Fibroblast of the aortic adventitia (primary cell): Measurements from ENCODE around the gene OXCT2. TPM values are rescaled to one million over a fixed set of nuclear protein-coding genes. Genes with fewer than 3 reads are reported as not detected.

Experiments
- DNase-seq: peaks from one replicate; pipeline ENCODE4 v3.0.0-alpha.2; 2010; ENCODE audit warnings: low read depth
- H3K4me3 ChIP-seq: 2 replicates; pipeline ENCODE4 v1.5.1; 2011; ENCODE audit warnings: low read depth, mild to moderate bottlenecking, control low read depth, low read length, moderate library complexity
- CTCF ChIP-seq: IDR thresholded peaks from 2 replicates; pipeline ENCODE4 v1.5.1; 2011; ENCODE audit warnings: mild to moderate bottlenecking, low read length, control low read depth, inconsistent platforms; ENCODE audit not compliant: insufficient read depth
- small RNA-seq: library from RNA; depleted of rRNA; stranded (forward); fragments of <200 nt; gene quantifications from one replicate; pipeline ENCODE3, GENCODE V24; 2012
- total RNA-seq: library from RNA; depleted of rRNA; stranded (reverse); fragments of >200 nt; gene quantifications from 2 replicates; pipeline ENCODE4 v1.2.3, GENCODE V29; 2012; ENCODE audit warnings: low replicate concordance

The OXCT2 gene
- total RNA-seq, 1 donor: 0.99 TPM

GRCh38 chr1:39727221-39727931 lies 43.8 kb downstream of the OXCT2 start:
- no peak for TF ChIP-seq CTCF
- no peak overlapping the region for H3K4me3 ChIP-seq
- no peak for DNase-seq

- no peak for DNase-seq
- TF ChIP-seq CTCF: no peak
- no peak overlapping the region for H3K4me3 ChIP-seq
Observed at GRCh38 chr1:39726600-39726999, 44.5 kb downstream of the OXCT2 start.

GRCh38 chr1:39722495-39722894 lies 48.7 kb downstream of the OXCT2 start:
- no peak overlapping the region for H3K4me3 ChIP-seq
- DNase-seq: no peak
- no peak for TF ChIP-seq CTCF

GRCh38 chr1:39721664-39722063 lies 49.5 kb downstream of the OXCT2 start:
- no peak for TF ChIP-seq CTCF
- DNase-seq: no peak

GRCh38 chr1:39720094-39720999 lies 50.8 kb downstream of the OXCT2 start:
- TF ChIP-seq CTCF: peak; percentile 54
- no peak overlapping the region for H3K4me3 ChIP-seq
- peak; percentile 83 for DNase-seq

More at GRCh38 chr1:39721664-39722063, 49.5 kb downstream of the OXCT2 start:
- no peak overlapping the region for H3K4me3 ChIP-seq

Small RNA genes lying within 50 kb of the gene (small RNA-seq; reads per million reads assigned to genes)
- not detected for gene AL033527.1
- gene RNU7-121P: not detected

Other genes starting within 250 kb of the OXCT2 start
- gene PABPC4, start 194.6 kb downstream of the OXCT2 start, total RNA-seq: 139 and 422 TPM in 2 replicates
- gene HEYL, start 131.7 kb downstream of the OXCT2 start, total RNA-seq: not detected in 2 replicates
- not detected in 2 replicates for gene NT5C1A, start 99.2 kb downstream of the OXCT2 start, total RNA-seq
- under 0.01 TPM in 1 of 2 replicates, not detected in the other for gene HPCAL4, start 79.9 kb downstream of the OXCT2 start, total RNA-seq
- gene PPIE, start 32.5 kb downstream of the OXCT2 start, total RNA-seq: 28.4 and 39.6 TPM in 2 replicates
- not detected in 2 replicates for gene BMP8B, start 17.5 kb upstream of the OXCT2 start, total RNA-seq
- gene TRIT1, start 112.2 kb upstream of the OXCT2 start, total RNA-seq: 14.6 and 28.1 TPM in 2 replicates
- gene MYCL, start 130.6 kb upstream of the OXCT2 start, total RNA-seq: 0.41 and 0.81 TPM in 2 replicates
- gene MFSD2A, start 183.8 kb upstream of the OXCT2 start, total RNA-seq: 0.49 and 2.3 TPM in 2 replicates